ENCODE data around the gene GRK2. TPM values are rescaled to one million over a fixed set of nuclear protein-coding genes. Genes with fewer than 3 reads are reported as not detected.

Gene GRK2
- total and polyA plus RNA-seq, 2 of the 13 experiments (the other 11 are each of a cell fraction or from before 2014, with no cell fraction given): 31.3 to 42.4 TPM

DNA sequence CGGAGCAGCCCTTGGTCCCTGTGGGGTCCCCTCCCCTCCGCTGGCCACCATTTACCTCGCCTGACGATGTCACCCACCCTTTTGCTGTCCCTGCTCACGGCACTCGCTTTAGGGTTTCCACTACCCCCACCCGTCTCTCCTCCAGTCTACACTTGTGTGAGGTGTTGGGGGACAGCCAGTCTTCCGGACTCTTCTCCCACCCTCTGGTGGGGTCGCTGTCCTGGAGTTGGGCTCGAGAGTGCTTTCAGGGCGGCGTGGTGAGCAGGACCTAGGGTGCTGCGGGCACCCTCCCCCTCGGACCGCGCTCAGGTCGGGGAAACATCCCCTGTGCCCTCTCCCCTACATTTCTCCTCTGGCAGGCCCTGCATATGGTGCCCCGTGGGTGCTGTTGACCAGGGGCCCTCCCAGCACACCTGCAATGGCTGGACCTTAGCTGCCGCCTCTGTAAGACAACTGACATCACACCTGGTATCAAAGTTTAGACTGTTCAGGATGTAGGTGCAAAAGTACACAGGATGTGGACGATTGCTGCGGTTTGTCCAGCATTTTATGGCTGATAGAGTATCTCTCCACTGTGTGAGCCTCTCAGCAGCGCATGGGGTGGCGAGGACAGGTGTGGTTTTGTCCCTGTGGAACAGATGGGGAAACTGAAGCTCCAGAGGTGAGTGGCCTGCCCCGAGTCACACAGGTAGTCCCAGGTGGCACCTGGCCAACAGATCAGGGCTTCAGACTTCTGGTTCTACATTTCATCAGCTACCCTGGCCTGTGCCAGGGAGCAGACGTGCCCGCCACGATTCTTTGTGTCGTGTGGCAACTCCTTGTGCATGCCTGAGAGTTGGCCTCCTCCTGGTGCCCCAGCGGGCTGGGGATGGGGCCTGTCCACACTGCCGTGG, 1.2 kb downstream of the GRK2 start (continued):
- TF ChIP-seq TBX3 (IDR thresholded peaks at IDR 0.05; ENCODE audit: borderline replicate concordance) (peak; percentile 36; the same call in 1 of the 2 replicates), NFRKB (IDR thresholded peaks at IDR 0.05) (no peak), CREM (IDR thresholded peaks at IDR 0.05) (no peak; the same call in 1 of the 2 replicates), CREM (CRISPR knock-in tag; IDR thresholded peaks at IDR 0.05) (no peak), JUND (CRISPR knock-in tag; IDR thresholded peaks at IDR 0.05) (0 out of 2 replicates have a peak, but pooled peaks have one; percentile 43), RBM22 (optimal IDR thresholded peaks at IDR 0.05; ENCODE audit: low read length) (no peak), MYC (CRISPR knock-in tag; IDR thresholded peaks at IDR 0.05; ENCODE audit: borderline replicate concordance) (no peak; the same call in 1 of the 2 replicates), GZF1 (CRISPR knock-in tag; IDR thresholded peaks at IDR 0.05) (0 out of 2 replicates have a peak, but pooled peaks have one; percentile 19), IKZF4 (CRISPR knock-in tag; IDR thresholded peaks at IDR 0.05; ENCODE audit: borderline replicate concordance, low read depth, not compliant biosample characterization) (no peak), ZNF382 (CRISPR knock-in tag; IDR thresholded peaks at IDR 0.05; ENCODE audit: borderline replicate concordance) (no peak), MATR3 (CRISPR knock-in tag; IDR thresholded peaks at IDR 0.05) (no peak), HNRNPLL (IDR thresholded peaks at IDR 0.05; ENCODE audit: low read depth, low read length, poor library complexity, severe bottlenecking) (no peak), HNF4A (CRISPR knock-in tag; IDR thresholded peaks at IDR 0.05) (peak; percentile 79), SALL1 (CRISPR knock-in tag; IDR thresholded peaks at IDR 0.05) (no peak), SALL2 (CRISPR knock-in tag; IDR thresholded peaks at IDR 0.05) (no peak), PHF8 (CRISPR knock-in tag; IDR thresholded peaks at IDR 0.05) (no peak)
- TF ChIP-seq, protein P1, sequence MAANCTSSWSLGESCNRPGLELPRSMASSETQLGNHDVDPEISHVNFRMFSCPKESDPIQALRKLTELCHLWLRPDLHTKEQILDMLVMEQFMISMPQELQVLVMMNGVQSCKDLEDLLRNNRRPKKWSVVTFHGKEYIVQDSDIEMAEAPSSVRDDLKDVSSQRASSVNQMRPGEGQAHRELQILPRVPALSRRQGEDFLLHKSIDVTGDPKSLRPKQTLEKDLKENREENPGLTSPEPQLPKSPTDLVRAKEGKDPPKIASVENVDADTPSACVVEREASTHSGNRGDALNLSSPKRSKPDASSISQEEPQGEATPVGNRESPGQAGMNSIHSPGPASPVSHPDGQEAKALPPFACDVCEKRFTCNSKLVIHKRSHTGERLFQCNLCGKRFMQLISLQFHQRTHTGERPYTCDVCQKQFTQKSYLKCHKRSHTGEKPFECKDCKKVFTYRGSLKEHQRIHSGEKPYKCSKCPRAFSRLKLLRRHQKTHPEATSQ (CRISPR knock-in tag; IDR thresholded peaks at IDR 0.05; ENCODE audit: borderline replicate concordance): no peak
- TF ChIP-seq, protein P2, sequence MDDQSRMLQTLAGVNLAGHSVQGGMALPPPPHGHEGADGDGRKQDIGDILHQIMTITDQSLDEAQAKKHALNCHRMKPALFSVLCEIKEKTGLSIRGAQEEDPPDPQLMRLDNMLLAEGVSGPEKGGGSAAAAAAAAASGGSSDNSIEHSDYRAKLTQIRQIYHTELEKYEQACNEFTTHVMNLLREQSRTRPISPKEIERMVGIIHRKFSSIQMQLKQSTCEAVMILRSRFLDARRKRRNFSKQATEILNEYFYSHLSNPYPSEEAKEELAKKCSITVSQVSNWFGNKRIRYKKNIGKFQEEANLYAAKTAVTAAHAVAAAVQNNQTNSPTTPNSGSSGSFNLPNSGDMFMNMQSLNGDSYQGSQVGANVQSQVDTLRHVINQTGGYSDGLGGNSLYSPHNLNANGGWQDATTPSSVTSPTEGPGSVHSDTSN (CRISPR knock-in tag; IDR thresholded peaks at IDR 0.05; ENCODE audit: borderline replicate concordance): no peak
- TF ChIP-seq, protein P3, sequence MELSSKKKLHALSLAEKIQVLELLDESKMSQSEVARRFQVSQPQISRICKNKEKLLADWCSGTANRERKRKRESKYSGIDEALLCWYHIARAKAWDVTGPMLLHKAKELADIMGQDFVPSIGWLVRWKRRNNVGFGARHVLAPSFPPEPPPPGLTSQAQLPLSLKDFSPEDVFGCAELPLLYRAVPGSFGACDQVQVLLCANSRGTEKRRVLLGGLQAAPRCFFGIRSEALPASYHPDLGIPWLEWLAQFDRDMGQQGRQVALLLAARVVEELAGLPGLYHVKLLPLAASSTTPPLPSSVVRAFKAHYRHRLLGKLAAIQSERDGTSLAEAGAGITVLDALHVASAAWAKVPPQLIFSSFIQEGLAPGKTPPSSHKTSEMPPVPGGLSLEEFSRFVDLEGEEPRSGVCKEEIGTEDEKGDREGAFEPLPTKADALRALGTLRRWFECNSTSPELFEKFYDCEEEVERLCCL (CRISPR knock-in tag; IDR thresholded peaks at IDR 0.05; ENCODE audit: borderline replicate concordance): no peak
- TF ChIP-seq, protein P4, sequence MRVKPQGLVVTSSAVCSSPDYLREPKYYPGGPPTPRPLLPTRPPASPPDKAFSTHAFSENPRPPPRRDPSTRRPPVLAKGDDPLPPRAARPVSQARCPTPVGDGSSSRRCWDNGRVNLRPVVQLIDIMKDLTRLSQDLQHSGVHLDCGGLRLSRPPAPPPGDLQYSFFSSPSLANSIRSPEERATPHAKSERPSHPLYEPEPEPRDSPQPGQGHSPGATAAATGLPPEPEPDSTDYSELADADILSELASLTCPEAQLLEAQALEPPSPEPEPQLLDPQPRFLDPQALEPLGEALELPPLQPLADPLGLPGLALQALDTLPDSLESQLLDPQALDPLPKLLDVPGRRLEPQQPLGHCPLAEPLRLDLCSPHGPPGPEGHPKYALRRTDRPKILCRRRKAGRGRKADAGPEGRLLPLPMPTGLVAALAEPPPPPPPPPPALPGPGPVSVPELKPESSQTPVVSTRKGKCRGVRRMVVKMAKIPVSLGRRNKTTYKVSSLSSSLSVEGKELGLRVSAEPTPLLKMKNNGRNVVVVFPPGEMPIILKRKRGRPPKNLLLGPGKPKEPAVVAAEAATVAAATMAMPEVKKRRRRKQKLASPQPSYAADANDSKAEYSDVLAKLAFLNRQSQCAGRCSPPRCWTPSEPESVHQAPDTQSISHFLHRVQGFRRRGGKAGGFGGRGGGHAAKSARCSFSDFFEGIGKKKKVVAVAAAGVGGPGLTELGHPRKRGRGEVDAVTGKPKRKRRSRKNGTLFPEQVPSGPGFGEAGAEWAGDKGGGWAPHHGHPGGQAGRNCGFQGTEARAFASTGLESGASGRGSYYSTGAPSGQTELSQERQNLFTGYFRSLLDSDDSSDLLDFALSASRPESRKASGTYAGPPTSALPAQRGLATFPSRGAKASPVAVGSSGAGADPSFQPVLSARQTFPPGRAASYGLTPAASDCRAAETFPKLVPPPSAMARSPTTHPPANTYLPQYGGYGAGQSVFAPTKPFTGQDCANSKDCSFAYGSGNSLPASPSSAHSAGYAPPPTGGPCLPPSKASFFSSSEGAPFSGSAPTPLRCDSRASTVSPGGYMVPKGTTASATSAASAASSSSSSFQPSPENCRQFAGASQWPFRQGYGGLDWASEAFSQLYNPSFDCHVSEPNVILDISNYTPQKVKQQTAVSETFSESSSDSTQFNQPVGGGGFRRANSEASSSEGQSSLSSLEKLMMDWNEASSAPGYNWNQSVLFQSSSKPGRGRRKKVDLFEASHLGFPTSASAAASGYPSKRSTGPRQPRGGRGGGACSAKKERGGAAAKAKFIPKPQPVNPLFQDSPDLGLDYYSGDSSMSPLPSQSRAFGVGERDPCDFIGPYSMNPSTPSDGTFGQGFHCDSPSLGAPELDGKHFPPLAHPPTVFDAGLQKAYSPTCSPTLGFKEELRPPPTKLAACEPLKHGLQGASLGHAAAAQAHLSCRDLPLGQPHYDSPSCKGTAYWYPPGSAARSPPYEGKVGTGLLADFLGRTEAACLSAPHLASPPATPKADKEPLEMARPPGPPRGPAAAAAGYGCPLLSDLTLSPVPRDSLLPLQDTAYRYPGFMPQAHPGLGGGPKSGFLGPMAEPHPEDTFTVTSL (CRISPR knock-in tag; IDR thresholded peaks at IDR 0.05; ENCODE audit: borderline replicate concordance): 0 out of 2 replicates have a peak, but pooled peaks have one; percentile 3

Measured in HepG2 (cell line).